ENCODE measurements around the gene TUBGCP3. TPM values are rescaled to one million over a fixed set of nuclear protein-coding genes. Genes with fewer than 3 reads are reported as not detected.

Gene TUBGCP3
- total RNA-seq, 1 experiment from 2014 or later = 37.3 TPM

DNA sequence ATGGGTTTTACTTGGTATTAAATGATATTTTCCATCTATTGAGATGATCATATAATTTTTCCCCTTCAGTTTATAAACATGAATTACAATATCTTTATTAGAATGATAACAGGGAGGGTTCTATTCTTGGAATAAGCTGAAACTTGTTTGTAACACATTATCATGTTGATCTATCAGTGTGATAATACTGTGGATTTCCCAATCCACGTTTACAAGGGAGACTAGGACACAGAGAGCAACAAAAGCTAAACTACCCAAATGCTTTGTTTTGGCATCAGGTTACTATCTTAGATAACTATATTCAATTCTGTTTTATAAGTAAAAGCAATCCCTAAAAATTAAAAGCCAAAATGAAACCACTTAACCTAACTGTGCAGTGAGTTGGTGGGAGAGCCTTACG lies 92.5 kb downstream of the TUBGCP3 start:
- no peak overlapping the region for H4K8ac ChIP-seq (replicated peaks; ENCODE audit: insufficient read length, low read depth, low read length)

More for the DNA sequence above, 92.5 kb downstream of the TUBGCP3 start:
- Histone ChIP-seq H3K18ac (ENCODE audit: insufficient read length, low read depth, low read length) (no peak overlapping the region), H3K9me3 (ENCODE audit: control insufficient read depth, low read depth, low read length) (no peaks in the 10 kb centered on the region), H2BK15ac (ENCODE audit: low read depth, low read length) (no peak overlapping the region), H3K4ac (ENCODE audit: low read depth, low read length) (no peak overlapping the region), H4K20me1 (ENCODE audit: control insufficient read depth, insufficient read depth, insufficient read length) (no peaks in the 10 kb centered on the region), H3K9ac (ENCODE audit: extremely low read depth, insufficient read length, low read length) (no peak overlapping the region), H4K5ac (ENCODE audit: insufficient read length, low read depth, low read length) (no peak overlapping the region), H2BK120ac (ENCODE audit: low read depth, low read length, poor library complexity, severe bottlenecking) (no peak overlapping the region), H3K23ac (ENCODE audit: insufficient read length, low read depth, low read length) (no peak overlapping the region), H3K14ac (ENCODE audit: insufficient read depth, low read length) (no peak overlapping the region), H3K79me2 (ENCODE audit: insufficient read depth, low read length) (no peaks in the 10 kb centered on the region), H2BK20ac (ENCODE audit: low read depth, low read length, poor library complexity, severe bottlenecking) (no peak overlapping the region), H3K56ac (ENCODE audit: insufficient read length, low read depth, low read length) (no peak overlapping the region), H2AFZ (ENCODE audit: low read length) (no peak overlapping the region), H3K4me1 (ENCODE audit: insufficient read depth, low read length) (no peaks in the 10 kb centered on the region), H3K27me3 (ENCODE audit: insufficient read depth, low read length) (no peaks in the 10 kb centered on the region), H3K27ac (ENCODE audit: insufficient read length, low read depth, low read length) (no peak overlapping the region), H2BK5ac (ENCODE audit: insufficient read length, low read length) (no peak overlapping the region), H3K23me2 (ENCODE audit: insufficient read length, low read depth, low read length, poor library complexity, severe bottlenecking) (no peaks in the 10 kb centered on the region), H3K79me1 (ENCODE audit: insufficient read depth, low read depth, low read length, poor library complexity, severe bottlenecking) (no peaks in the 10 kb centered on the region), H2AK5ac (ENCODE audit: insufficient read length, low read length) (no peak overlapping the region), H4K91ac (ENCODE audit: insufficient read length, low read depth, low read length) (no peak overlapping the region), H3K4me2 (ENCODE audit: insufficient read depth, insufficient read length, low read length) (no peak overlapping the region), H2BK12ac (ENCODE audit: insufficient read length, low read depth, low read length) (no peak overlapping the region), H3T11ph (ENCODE audit: low read length) (no peak overlapping the region)
- TF ChIP-seq, protein P1, sequence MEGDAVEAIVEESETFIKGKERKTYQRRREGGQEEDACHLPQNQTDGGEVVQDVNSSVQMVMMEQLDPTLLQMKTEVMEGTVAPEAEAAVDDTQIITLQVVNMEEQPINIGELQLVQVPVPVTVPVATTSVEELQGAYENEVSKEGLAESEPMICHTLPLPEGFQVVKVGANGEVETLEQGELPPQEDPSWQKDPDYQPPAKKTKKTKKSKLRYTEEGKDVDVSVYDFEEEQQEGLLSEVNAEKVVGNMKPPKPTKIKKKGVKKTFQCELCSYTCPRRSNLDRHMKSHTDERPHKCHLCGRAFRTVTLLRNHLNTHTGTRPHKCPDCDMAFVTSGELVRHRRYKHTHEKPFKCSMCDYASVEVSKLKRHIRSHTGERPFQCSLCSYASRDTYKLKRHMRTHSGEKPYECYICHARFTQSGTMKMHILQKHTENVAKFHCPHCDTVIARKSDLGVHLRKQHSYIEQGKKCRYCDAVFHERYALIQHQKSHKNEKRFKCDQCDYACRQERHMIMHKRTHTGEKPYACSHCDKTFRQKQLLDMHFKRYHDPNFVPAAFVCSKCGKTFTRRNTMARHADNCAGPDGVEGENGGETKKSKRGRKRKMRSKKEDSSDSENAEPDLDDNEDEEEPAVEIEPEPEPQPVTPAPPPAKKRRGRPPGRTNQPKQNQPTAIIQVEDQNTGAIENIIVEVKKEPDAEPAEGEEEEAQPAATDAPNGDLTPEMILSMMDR (conservative IDR thresholded peaks at IDR 0.05) = no peak
- no peaks in the 10 kb centered on the region for H3K4me1 Mint-ChIP-seq
- H3K36me3 Mint-ChIP-seq (ENCODE audit: insufficient read depth in 1 of 3, low read depth in 3 of 3) = peaks cover 2 to 27% (median 25%) of the 10 kb centered on the region in 3 experiments; a peak in 6 of 7 replicates
- H3K27me3 Mint-ChIP-seq (ENCODE audit: low read depth) = no peaks in the 10 kb centered on the region
- no peak overlapping the region for H3K4me3 Mint-ChIP-seq
- H3K9me3 Mint-ChIP-seq = no peaks in the 10 kb centered on the region
- no peak for DNase-seq
- whole genome bisulfite sequencing (ENCODE audit: extremely low coverage, insufficient read length, low lambda C conversion rate) = no CpG with 5 or more reads among the region's 2 CpGs
- H3K27ac Mint-ChIP-seq = no peak overlapping the region

Data from H9 (cell line).